Thyroid gland (tissue), 4 donors: ENCODE measurements around the gene PLEKHG3.

Experiments used
- CTCF ChIP-seq, 6 experiments: fragments of 200-600 bp in 3 of 6; fragments of 450-650 bp in 3 of 6; sonication (generic) in 3 of 6; IDR thresholded peaks; one replicate each; pipeline ENCODE4 v1.5.1; 2016 to 2019; ENCODE audit warnings: antibody characterized with exemption in 6 of 6, mild to moderate bottlenecking in 2 of 6, inconsistent platforms in 1 of 6, moderate library complexity in 1 of 6
- POLR2A ChIP-seq, 2 donors: fragments of 450-650 bp; IDR thresholded peaks; one replicate each; pipeline ENCODE4 v1.6.1; 2017; ENCODE audit warnings: antibody characterized with exemption in 2 of 2, mild to moderate bottlenecking in 2 of 2, moderate library complexity in 1 of 2

- TF ChIP-seq POLR2A (IDR thresholded peaks at IDR 0.05) (no peak), CTCF (IDR thresholded peaks at IDR 0.05) (no peak)
Observed at GRCh38 chr14:64763085-64763782, 59.0 kb downstream of the PLEKHG3 start.
